DOHH2 (cell line): Measurements from ENCODE around the gene TXNRD2.

Experiments used
- EZH2phosphoT487 ChIP-seq: fragments of 200-600 bp; sonication (generic); IDR thresholded peaks from 2 replicates; pipeline ENCODE4 v1.6.1; 2017; ENCODE audit warnings: borderline replicate concordance, mild to moderate bottlenecking, antibody characterized with exemption, low read length, moderate library complexity, mixed read lengths
- TF ChIP-seq, protein P1 (sequence below): fragments of 200-600 bp; sonication (generic); IDR thresholded peaks from one replicate; pipeline ENCODE4 v1.5.1; 2014; ENCODE audit warnings: antibody characterized with exemption, mild to moderate bottlenecking, low read depth, low read length; ENCODE audit not compliant: poor library complexity, severe bottlenecking

DNA sequence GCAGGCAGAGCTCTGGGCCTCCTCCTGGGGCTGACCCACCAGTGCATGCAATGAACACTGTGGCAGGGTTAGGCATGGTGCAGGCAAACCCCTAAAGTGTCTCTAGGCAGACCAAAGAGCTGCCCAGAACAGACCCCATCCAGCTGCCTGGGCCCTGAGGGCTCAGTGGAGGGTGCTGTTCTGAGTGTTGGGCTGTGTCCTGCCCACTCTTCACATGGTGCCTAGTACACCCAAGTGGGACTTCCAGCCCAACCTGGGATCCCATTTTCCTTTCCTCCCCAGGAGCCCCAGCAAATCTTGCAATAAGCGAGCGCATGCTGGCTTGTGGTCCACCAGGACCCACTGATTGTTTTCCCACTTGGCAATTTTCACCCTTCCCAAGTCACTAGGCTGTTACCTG is 48.6 kb upstream of the TXNRD2 start:
- TF ChIP-seq, protein P1, sequence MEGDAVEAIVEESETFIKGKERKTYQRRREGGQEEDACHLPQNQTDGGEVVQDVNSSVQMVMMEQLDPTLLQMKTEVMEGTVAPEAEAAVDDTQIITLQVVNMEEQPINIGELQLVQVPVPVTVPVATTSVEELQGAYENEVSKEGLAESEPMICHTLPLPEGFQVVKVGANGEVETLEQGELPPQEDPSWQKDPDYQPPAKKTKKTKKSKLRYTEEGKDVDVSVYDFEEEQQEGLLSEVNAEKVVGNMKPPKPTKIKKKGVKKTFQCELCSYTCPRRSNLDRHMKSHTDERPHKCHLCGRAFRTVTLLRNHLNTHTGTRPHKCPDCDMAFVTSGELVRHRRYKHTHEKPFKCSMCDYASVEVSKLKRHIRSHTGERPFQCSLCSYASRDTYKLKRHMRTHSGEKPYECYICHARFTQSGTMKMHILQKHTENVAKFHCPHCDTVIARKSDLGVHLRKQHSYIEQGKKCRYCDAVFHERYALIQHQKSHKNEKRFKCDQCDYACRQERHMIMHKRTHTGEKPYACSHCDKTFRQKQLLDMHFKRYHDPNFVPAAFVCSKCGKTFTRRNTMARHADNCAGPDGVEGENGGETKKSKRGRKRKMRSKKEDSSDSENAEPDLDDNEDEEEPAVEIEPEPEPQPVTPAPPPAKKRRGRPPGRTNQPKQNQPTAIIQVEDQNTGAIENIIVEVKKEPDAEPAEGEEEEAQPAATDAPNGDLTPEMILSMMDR = no peak
- TF ChIP-seq EZH2phosphoT487 = no peak
